SKM-1 (cell line): ENCODE measurements around the gene NUDT5.
"Not testable (repeated sequence)": the region's sequence is repeated elsewhere in the genome, so short reads cannot be mapped to it uniquely, and the experiment has no call there.

Experiments used
- DNase-seq: peaks from one replicate; lab custom pipeline; 2025; ENCODE audit not compliant: unreplicated experiment; lab: John Stamatoyannopoulos, UW

NUDT5 gene

GRCh38 chr10:12195603-12196506 is at the start of gene NUDT5, which contains the start of gene CDC123:
Gene NUDT5 (minus strand): TSS chr10:12195891. CDS start chr10:12186291, 9,600 bp downstream.
Gene CDC123 (plus strand): TSS chr10:12196188. CDS start chr10:12196246, 58 bp downstream.
- peak; percentile 85 for DNase-seq

- DNase-seq, result peak; percentile 75
Observed at GRCh38 chr10:12243864-12244620, 48.4 kb upstream of the NUDT5 start.

DNA sequence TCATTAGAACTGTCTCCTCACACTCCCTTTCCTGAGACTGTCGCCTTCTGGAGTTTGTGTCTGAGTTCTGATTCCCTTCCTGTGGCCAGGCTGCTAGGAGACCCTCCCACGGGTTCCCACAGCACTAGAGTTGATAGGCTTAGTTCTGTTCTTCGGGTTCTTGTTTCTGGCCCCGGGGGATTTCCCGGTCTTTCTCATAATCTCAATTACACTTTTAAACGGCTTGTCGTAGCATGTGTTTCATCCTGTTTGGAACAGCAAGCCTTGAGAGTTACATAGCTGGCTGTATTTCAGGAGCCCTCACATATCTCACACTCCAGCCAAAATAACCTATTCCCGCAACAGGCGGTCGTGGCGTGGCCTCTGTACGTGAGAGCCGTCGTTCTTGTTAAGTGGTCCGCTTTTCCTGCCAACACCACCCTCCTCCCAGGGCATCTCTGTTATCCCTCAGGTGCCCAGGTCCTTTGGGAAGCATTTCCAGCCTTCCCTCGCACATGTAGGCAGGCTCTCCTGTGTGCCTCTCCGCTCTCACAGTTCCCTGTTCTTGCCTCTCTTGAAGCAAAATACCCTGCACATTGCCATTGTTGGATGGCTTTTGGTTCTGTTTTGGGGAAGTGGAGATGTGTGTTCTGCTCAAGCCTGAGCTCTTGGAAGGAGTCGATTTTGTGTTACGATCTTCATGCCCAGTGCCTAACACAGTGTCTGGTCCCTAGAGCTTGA is 46.3 kb upstream of the NUDT5 start:
- no peak for DNase-seq

DNA sequence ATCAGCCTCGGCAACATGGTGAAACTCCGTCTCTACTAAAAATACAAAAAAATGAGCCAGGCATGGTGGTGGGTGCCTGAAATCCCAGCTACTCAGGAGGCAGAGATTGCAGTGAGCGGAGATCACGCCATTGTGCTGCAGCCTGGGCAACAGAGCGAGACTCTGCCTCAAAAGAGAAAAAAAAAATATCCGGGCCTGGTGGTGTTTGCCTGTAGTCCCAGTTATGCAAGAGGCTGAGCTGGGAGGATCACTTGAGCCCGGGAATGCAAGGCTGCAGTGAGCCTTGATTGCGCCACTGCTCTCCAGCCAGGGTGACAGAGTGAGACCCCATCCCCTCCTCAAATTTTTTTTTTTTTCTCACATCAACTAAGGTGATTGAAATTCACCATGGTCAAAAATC is 43.1 kb upstream of the NUDT5 start:
- DNase-seq, result no peak

GRCh38 chr10:12237265-12238220 is 41.9 kb upstream of the NUDT5 start:
- no peak for DNase-seq

DNA sequence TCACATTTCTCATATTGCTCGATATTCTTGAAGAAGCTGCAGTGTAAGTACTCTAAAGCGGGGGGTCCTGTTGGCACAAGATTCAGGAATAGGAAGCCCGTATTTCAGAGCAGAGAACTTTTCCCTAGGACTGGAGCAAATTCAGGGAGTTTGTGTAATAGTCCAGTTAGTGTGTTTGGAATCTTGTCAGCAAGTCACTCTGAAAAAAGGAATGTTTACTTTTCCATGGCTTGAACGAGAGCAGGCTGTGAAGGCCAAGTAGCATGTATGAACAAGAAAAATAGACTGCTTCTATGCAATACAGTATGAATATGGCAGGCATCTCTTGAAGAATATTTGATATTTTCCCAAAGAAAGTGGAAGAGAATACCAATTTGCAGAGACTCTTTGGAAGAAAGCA is 40.1 kb upstream of the NUDT5 start:
- no peak for DNase-seq

- no peak for DNase-seq
Observed at GRCh38 chr10:12235116-12235694, 39.5 kb upstream of the NUDT5 start.

- DNase-seq, result not testable (repeated sequence)
Observed at GRCh38 chr10:12234687-12235086, 39.0 kb upstream of the NUDT5 start.

DNA sequence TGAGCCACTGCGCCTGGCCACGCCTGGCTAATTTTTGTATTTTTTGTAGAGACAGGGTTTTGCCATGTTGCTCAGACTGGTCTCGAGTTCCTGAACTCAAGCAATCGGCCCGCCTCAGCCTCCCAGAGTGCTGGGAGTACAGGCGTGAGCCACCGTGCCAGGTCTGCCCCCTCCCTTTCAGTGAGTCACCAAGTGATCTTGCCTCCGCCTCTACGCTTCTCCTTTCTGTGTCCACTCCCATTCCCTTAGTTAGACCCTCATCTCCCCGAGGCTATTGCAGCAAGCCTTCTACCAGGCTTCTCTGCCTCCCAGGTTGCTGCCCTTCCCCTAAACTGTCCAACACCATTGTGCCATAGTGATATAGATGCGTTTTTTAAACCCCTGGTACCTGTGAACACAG is 33.2 kb upstream of the NUDT5 start:
- no peak for DNase-seq

DNA sequence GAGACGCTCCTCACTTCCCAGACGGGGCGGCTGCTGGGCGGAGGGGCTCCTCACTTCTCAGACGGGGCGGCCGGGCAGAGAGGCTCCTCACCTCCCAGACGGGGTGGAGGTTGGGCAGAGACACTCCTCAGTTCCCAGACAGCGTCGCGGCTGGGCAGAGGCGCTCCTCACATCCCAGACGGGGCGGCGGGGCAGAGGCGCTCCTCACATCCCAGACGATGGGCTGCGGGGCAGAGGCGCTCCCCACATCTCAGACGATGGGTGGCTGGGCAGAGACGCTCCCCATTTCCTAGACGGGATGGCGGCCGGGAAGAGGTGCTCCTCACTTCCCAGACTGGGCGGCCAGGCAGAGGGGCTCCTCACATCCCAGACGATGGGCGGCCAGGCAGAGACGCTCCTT is 30.7 kb upstream of the NUDT5 start:
- DNase-seq, result not testable (repeated sequence)

GRCh38 chr10:12225444-12225843 is 29.8 kb upstream of the NUDT5 start:
- no peak for DNase-seq

GRCh38 chr10:12221323-12222298 is 25.9 kb upstream of the NUDT5 start:
- no peak for DNase-seq

- DNase-seq, result no peak
Observed at GRCh38 chr10:12218991-12219390, 23.3 kb upstream of the NUDT5 start.

DNA sequence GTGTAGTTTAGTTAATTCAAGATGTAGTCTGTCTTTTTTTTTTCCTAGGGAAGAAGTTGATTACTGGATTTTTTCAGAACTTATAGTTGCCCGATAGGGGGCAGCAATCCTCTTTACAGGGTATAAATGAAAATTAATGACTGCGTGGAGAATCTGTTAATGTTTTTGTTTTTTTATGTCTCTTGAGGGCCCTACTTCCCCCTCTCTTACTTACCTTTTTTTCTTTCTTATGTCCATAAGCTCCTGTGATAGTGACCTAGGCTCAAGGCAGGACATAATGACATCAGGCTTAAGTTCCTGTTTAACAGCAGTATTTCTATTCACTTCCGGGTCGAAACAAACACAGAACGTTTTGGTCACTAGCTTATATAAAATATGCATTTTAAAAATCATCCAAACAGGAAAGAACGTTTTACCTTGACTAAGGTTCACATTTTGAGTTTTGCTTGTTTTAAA is 19.1 kb upstream of the NUDT5 start:
- DNase-seq, result no peak

DNA sequence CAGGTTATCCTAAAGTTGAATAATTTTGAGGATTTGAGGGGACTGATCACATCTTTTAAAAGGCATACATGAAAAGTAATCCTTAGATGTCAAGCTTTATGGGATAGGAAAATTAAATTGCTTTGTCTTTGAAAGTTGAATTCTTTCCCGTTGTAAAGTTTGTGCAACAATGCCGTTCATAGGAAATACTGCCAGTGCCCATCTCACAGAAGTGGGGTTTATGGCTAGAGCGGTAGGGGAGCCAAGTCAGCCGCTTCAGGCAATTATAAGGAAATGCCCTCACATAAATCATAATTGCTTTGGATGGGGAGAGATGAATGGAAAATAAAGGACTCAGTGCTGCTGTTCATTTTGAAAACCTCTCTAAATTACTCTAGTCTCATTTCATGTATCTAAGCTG is 18.4 kb upstream of the NUDT5 start:
- no peak for DNase-seq

DNA sequence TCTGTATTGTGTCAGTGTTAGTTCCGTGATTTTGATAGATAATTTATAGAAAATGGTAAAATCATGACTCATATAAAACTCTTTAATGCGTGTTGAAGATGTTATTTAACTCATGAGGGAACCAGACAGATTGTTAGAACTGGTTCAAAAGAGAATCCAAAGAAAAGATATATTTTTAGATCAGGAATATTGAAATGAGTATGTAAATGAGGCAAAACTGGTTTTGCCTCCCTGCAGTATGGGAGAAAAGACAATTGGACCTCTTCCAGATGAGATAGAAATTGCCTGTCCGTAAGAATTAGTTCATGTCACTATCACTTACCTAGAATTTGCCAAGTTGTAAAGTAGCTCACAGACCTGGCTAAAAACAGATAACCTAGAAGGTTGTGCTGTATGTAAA is 17.9 kb upstream of the NUDT5 start:
- no peak for DNase-seq

DNA sequence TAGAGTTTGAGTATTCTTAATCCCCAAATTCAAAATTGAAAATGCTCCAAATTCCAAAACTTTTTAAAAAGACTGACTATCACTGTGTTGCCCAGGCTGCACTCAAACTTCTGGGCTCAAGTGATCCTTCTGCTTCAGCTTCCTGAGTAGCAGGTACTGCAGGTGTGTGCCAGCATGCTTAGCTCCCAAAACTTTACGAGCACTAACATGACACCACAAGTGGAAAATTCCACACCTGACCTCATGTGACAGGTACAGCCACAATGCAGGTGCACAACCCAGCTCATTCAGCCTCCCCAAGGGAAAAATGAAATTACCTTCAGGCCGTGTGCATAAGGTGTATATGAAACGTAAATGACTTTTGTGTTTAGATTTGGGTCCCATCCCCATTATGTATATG is 16.8 kb upstream of the NUDT5 start:
- DNase-seq, result no peak

DNA sequence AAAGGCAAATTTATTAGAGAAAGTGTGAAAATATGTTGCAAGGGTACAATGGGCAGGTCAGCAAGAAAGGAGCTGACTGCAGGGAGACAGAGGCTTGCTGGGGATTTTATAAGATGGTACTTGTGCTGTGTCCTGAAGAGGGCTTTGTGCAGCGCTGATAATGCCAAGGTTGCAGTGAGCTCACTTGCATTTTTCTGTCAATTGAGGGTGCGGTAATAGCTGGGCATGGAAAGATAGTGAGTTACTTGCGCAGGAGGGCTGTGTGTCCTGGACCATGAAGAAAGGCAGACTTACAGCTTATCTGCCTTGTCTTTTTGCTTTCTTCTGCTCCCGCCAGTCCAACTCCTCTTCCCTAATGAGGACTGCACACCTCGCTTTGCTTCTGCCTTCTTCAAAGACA is 12.8 kb upstream of the NUDT5 start:
- DNase-seq, result no peak

GRCh38 chr10:12207114-12207513 is 11.4 kb upstream of the NUDT5 start:
- no peak for DNase-seq
